H9 (cell line): ENCODE results near the gene SERPINE1. TPM values are rescaled to one million over a fixed set of nuclear protein-coding genes. Genes with fewer than 3 reads are reported as not detected.

Experiments used
- DNase-seq: peaks from one replicate; pipeline ENCODE4 v3.0.0-alpha.2; 2017
- H2AFZ ChIP-seq: one replicate; pipeline ENCODE4 v1.6.1; 2013; ENCODE audit warnings: mild to moderate bottlenecking, low read length, control low read depth, moderate library complexity
- H2AK5ac ChIP-seq: 2 replicates; pipeline ENCODE4 v1.6.1; 2013; ENCODE audit warnings: low read length, control low read depth, mixed read lengths; ENCODE audit not compliant: insufficient read length
- H2BK120ac ChIP-seq: one replicate; pipeline ENCODE4 v1.6.1; 2013; ENCODE audit warnings: low read depth, mild to moderate bottlenecking, low read length, control low read depth, inconsistent platforms; ENCODE audit not compliant: poor library complexity, severe bottlenecking
- H2BK12ac ChIP-seq: 2 replicates; pipeline ENCODE4 v1.6.1; 2013; ENCODE audit warnings: low read length, control low read depth, mixed read lengths, low read depth; ENCODE audit not compliant: insufficient read length
- H2BK15ac ChIP-seq: 2 replicates; pipeline ENCODE4 v1.6.1; 2013; ENCODE audit warnings: low read depth, low read length, control low read depth
- H2BK20ac ChIP-seq: one replicate; pipeline ENCODE4 v1.6.1; 2013; ENCODE audit warnings: low read depth, mild to moderate bottlenecking, low read length, control low read depth, inconsistent platforms; ENCODE audit not compliant: poor library complexity, severe bottlenecking
- H2BK5ac ChIP-seq: 2 replicates; pipeline ENCODE4 v1.6.1; 2013; ENCODE audit warnings: low read length, control low read depth, mixed read lengths; ENCODE audit not compliant: insufficient read length
- H3K14ac ChIP-seq: 2 replicates; pipeline ENCODE4 v1.6.1; 2013; ENCODE audit warnings: low read length, control low read depth; ENCODE audit not compliant: insufficient read depth
- H3K18ac ChIP-seq: 2 replicates; pipeline ENCODE4 v1.6.1; 2013; ENCODE audit warnings: low read depth, mild to moderate bottlenecking, mixed read lengths, low read length, control low read depth; ENCODE audit not compliant: insufficient read length
- H3K23ac ChIP-seq: 2 replicates; pipeline ENCODE4 v1.6.1; 2013; ENCODE audit warnings: low read length, control low read depth, mixed read lengths, low read depth; ENCODE audit not compliant: insufficient read length
- H3K23me2 ChIP-seq: 2 replicates; pipeline ENCODE4 v1.6.1; 2013; ENCODE audit warnings: low read depth, mild to moderate bottlenecking, mixed read lengths, low read length, control low read depth; ENCODE audit not compliant: insufficient read length, poor library complexity, severe bottlenecking
- H3K27ac ChIP-seq: 2 replicates; pipeline ENCODE4 v1.5.1; 2013; ENCODE audit warnings: low read length, control low read depth, mixed read lengths, low read depth; ENCODE audit not compliant: insufficient read length
- H3K27me3 ChIP-seq: 2 replicates; pipeline ENCODE4 v1.6.1; 2013; ENCODE audit warnings: low read length, control low read depth, inconsistent platforms; ENCODE audit not compliant: insufficient read depth
- H3K4ac ChIP-seq: 2 replicates; pipeline ENCODE4 v1.6.1; 2013; ENCODE audit warnings: low read depth, mild to moderate bottlenecking, control low read depth, inconsistent platforms, low read length, moderate library complexity
- H3K4me1 ChIP-seq: 2 replicates; pipeline ENCODE4 v1.6.1; 2013; ENCODE audit warnings: low read length, control low read depth, inconsistent platforms; ENCODE audit not compliant: insufficient read depth
- H3K4me2 ChIP-seq: 2 replicates; pipeline ENCODE4 v1.6.1; 2013; ENCODE audit warnings: low read length, control low read depth, mixed read lengths; ENCODE audit not compliant: insufficient read length, insufficient read depth
- H3K56ac ChIP-seq: 2 replicates; pipeline ENCODE4 v1.6.1; 2013; ENCODE audit warnings: low read depth, mild to moderate bottlenecking, mixed read lengths, low read length, control low read depth; ENCODE audit not compliant: insufficient read length
- H3K79me1 ChIP-seq: 2 replicates; pipeline ENCODE4 v1.6.1; 2013; ENCODE audit warnings: low read depth, mild to moderate bottlenecking, moderate library complexity, low read length, control low read depth, inconsistent platforms; ENCODE audit not compliant: insufficient read depth, poor library complexity, severe bottlenecking
- H3K79me2 ChIP-seq: 2 replicates; pipeline ENCODE4 v1.6.1; 2013; ENCODE audit warnings: low read length, control low read depth, inconsistent platforms; ENCODE audit not compliant: insufficient read depth
- H3K9ac ChIP-seq: 2 replicates; pipeline ENCODE4 v1.6.1; 2013; ENCODE audit warnings: low read length, control low read depth, mixed read lengths; ENCODE audit not compliant: insufficient read length; ENCODE audit errors: extremely low read depth
- H3K9me3 ChIP-seq: one replicate; pipeline ENCODE4 v1.6.1; 2013; ENCODE audit warnings: low read depth, low read length, inconsistent platforms; ENCODE audit not compliant: control insufficient read depth
- H3T11ph ChIP-seq: one replicate; pipeline ENCODE4 v1.6.1; 2013; ENCODE audit warnings: mild to moderate bottlenecking, low read length, control low read depth, inconsistent platforms
- H4K20me1 ChIP-seq: one replicate; pipeline ENCODE4 v1.6.1; 2013; ENCODE audit not compliant: control insufficient read depth, insufficient read length, insufficient read depth
- H4K5ac ChIP-seq: 2 replicates; pipeline ENCODE4 v1.6.1; 2013; ENCODE audit warnings: low read depth, mild to moderate bottlenecking, mixed read lengths, low read length, control low read depth; ENCODE audit not compliant: insufficient read length
- H4K8ac ChIP-seq: replicated peaks from 2 replicates; pipeline ENCODE4 v1.6.1; 2013; ENCODE audit warnings: low read length, control low read depth, mixed read lengths, low read depth; ENCODE audit not compliant: insufficient read length
- H4K91ac ChIP-seq: 2 replicates; pipeline ENCODE4 v1.6.1; 2013; ENCODE audit warnings: low read depth, mild to moderate bottlenecking, moderate library complexity, mixed read lengths, low read length, control low read depth; ENCODE audit not compliant: insufficient read length
- H3K27ac Mint-ChIP-seq, 3 experiments: 2 replicates in 2 of 3; 3 replicates in 1 of 3; pipeline ENCODE4 v1.8.0; 2020 to 2021; ENCODE audit warnings: mixed read lengths in 3 of 3, mild to moderate bottlenecking in 1 of 3, moderate library complexity in 1 of 3
- H3K27me3 Mint-ChIP-seq: 2 replicates; pipeline ENCODE4 v1.8.0; 2021; ENCODE audit warnings: low read depth, mild to moderate bottlenecking, moderate library complexity, mixed read lengths
- H3K36me3 Mint-ChIP-seq, 3 experiments: 2 replicates in 2 of 3; 3 replicates in 1 of 3; pipeline ENCODE4 v1.8.0; 2020 to 2021; ENCODE audit warnings: low read depth in 3 of 3, mixed read lengths in 3 of 3; ENCODE audit not compliant: insufficient read depth in 1 of 3
- H3K4me1 Mint-ChIP-seq, 2 experiments: 2 replicates each; pipeline ENCODE4 v1.8.0; 2020; ENCODE audit warnings: mixed read lengths in 2 of 2
- H3K4me3 Mint-ChIP-seq, 2 experiments: 2 replicates in 1 of 2; 3 replicates in 1 of 2; pipeline ENCODE4 v1.8.0; 2020 to 2021; ENCODE audit warnings: mild to moderate bottlenecking in 2 of 2, mixed read lengths in 2 of 2, moderate library complexity in 1 of 2
- H3K9me3 Mint-ChIP-seq, 2 experiments: 2 replicates in 1 of 2; 3 replicates in 1 of 2; pipeline ENCODE4 v1.8.0; 2020; ENCODE audit warnings: mild to moderate bottlenecking in 2 of 2, mixed read lengths in 2 of 2, moderate library complexity in 1 of 2
- WGBS: extraction: QIAGEN DNeasy Blood & Tissue Kit; methylation state at CpG from one replicate; pipeline ENCODE4 v1.1.7; 2013; ENCODE audit warnings: missing lambda C conversion rate, low lambda C conversion rate, mixed read lengths; ENCODE audit not compliant: insufficient read length; ENCODE audit errors: extremely low coverage; 5-methylcytosine and 5-hydroxymethylcytosine counted together
- total RNA-seq: library from RNA; stranded (reverse); gene quantifications from 2 replicates; pipeline ENCODE4 v1.2.1, GENCODE V29; 2021
- TF ChIP-seq, protein P1 (sequence below): fragments of 200-600 bp; sonication (generic); conservative IDR thresholded peaks from 3 replicates; pipeline ENCODE4 v1.8.0; 2021; ENCODE audit warnings: antibody characterized with exemption, mild to moderate bottlenecking

SERPINE1 gene
- total RNA-seq, 1 experiment from 2014 or later = 11.5 TPM

DNA sequence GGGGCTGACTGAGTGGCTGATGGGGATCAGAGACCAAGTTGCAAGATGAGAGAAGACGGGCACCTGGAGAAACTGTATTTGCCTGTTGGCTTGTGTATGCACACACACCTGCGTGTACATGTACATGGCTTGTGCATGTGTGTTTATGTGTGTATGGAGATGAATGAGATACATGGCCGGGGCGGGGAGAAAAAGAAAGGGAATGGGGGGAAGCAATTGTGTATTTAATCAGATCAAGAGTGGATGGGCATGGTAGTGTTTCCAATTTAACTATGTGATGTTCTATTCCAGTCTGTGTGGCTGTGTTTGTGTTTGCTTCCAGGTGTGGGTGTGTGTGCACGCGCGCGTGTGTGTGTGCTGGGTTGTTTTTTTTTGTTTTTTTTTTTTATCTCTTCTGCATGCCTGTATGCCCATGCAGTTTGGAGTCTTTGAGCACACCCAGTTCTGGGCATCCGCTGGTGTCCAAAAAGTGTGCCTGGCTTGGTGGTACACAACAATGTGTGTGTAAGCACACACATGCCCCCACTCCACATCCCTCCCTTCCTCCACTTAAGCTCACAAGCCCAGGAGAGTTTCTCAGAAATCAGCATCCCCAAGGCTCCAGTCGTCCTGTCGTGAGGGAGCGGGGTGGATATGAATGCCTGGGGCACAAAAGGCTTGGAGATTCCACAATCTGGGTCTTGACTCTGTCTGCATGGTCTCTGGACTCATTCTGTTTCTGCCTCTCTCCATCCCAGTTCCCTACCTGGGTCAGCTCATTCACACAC lies 40.9 kb downstream of the SERPINE1 start:
- no peak overlapping the region for H2BK20ac ChIP-seq
- Mint-ChIP-seq H3K4me1 (peaks cover 61 to 70% of the 10 kb centered on the region in 2 experiments), H3K4me3 (peak overlapping the region; percentile 82 to 87), H3K27me3 (peaks cover 80% of the 10 kb centered on the region), H3K36me3 (no peaks in the 10 kb centered on the region), H3K27ac (peak overlapping the region in 1 of 3 experiments; percentile 89; a peak in 2 of 7 replicates), H3K9me3 (no peaks in the 10 kb centered on the region)
- H3K4me1 ChIP-seq = peaks cover 16% of the 10 kb centered on the region; the same call in 1 of the 2 replicates
- TF ChIP-seq, protein P1, sequence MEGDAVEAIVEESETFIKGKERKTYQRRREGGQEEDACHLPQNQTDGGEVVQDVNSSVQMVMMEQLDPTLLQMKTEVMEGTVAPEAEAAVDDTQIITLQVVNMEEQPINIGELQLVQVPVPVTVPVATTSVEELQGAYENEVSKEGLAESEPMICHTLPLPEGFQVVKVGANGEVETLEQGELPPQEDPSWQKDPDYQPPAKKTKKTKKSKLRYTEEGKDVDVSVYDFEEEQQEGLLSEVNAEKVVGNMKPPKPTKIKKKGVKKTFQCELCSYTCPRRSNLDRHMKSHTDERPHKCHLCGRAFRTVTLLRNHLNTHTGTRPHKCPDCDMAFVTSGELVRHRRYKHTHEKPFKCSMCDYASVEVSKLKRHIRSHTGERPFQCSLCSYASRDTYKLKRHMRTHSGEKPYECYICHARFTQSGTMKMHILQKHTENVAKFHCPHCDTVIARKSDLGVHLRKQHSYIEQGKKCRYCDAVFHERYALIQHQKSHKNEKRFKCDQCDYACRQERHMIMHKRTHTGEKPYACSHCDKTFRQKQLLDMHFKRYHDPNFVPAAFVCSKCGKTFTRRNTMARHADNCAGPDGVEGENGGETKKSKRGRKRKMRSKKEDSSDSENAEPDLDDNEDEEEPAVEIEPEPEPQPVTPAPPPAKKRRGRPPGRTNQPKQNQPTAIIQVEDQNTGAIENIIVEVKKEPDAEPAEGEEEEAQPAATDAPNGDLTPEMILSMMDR = no peak
- H3K4me2 ChIP-seq = peak overlapping the region; percentile 63
- H4K91ac ChIP-seq = no peak overlapping the region
- H3K18ac ChIP-seq = no peak overlapping the region
- no peak overlapping the region for H2BK120ac ChIP-seq
- no peak overlapping the region for H3K56ac ChIP-seq
- no peak overlapping the region for H4K5ac ChIP-seq
- H3K27me3 ChIP-seq = peaks cover 40% of the 10 kb centered on the region
- H3K23ac ChIP-seq = no peak overlapping the region
- no peak overlapping the region for H2BK12ac ChIP-seq
- H3T11ph ChIP-seq = no peak overlapping the region
- no peaks in the 10 kb centered on the region for H4K20me1 ChIP-seq
- no peak overlapping the region for H3K4ac ChIP-seq
- no peaks in the 10 kb centered on the region for H3K79me1 ChIP-seq
- H3K9me3 ChIP-seq = no peaks in the 10 kb centered on the region
- H3K14ac ChIP-seq = no peak overlapping the region
- no peak overlapping the region for H2BK15ac ChIP-seq
- no peak for DNase-seq
- H3K9ac ChIP-seq = no peak overlapping the region
- H3K79me2 ChIP-seq = no peaks in the 10 kb centered on the region
- H2AFZ ChIP-seq = no peak overlapping the region
- H4K8ac ChIP-seq = no peak overlapping the region
- H2BK5ac ChIP-seq = no peak overlapping the region
- no CpG with 5 or more reads among the region's 12 CpGs for WGBS
- no peak overlapping the region for H2AK5ac ChIP-seq
- peaks cover 60% of the 10 kb centered on the region for H3K23me2 ChIP-seq
- H3K27ac ChIP-seq = no peak overlapping the region
